ENCODE results near the gene ZC3H6. TPM values are rescaled to one million over a fixed set of nuclear protein-coding genes. Genes with fewer than 3 reads are reported as not detected.
A peak's percentile ranks its signal among the peaks of the same experiment; 100 is the strongest.

ZC3H6 gene
- total and polyA plus RNA-seq, 2 of the 13 experiments (the other 11 are each of a cell fraction or from before 2014, with no cell fraction given), result 0.71 to 0.93 TPM

- TF ChIP-seq ZNF503 (CRISPR knock-in tag; IDR thresholded peaks at IDR 0.05), result 0 out of 2 replicates have a peak, but pooled peaks have one; percentile 50
- TF ChIP-seq SP5 (CRISPR knock-in tag; IDR thresholded peaks at IDR 0.05; ENCODE audit: borderline replicate concordance, low read depth), result peak; percentile 3; the same call in 1 of the 2 replicates
- TF ChIP-seq ZNF343 (CRISPR knock-in tag; IDR thresholded peaks at IDR 0.05), result no peak
- no peak for TF ChIP-seq SMAD1 (CRISPR knock-in tag; IDR thresholded peaks at IDR 0.05; ENCODE audit: borderline replicate concordance, low read depth)
- peak; percentile 71 for TF ChIP-seq KDM6A (CRISPR knock-in tag; IDR thresholded peaks at IDR 0.05; ENCODE audit: low read depth)
- peak; percentile 79 for TF ChIP-seq TBL1XR1 (IDR thresholded peaks at IDR 0.05; ENCODE audit: borderline replicate concordance, low read length, partially characterized antibody)
- no peak for TF ChIP-seq PATZ1 (CRISPR knock-in tag; IDR thresholded peaks at IDR 0.05)
- no peak for TF ChIP-seq ZNF563 (CRISPR knock-in tag; IDR thresholded peaks at IDR 0.05)
- TF ChIP-seq HES4 (CRISPR knock-in tag; IDR thresholded peaks at IDR 0.05; ENCODE audit: borderline replicate concordance), result no peak
- no peak for TF ChIP-seq ZFP90 (CRISPR knock-in tag; IDR thresholded peaks at IDR 0.05; ENCODE audit: borderline replicate concordance)
- no peak for TF ChIP-seq MAFF (IDR thresholded peaks at IDR 0.05; ENCODE audit: low read depth, low read length)
- TF ChIP-seq EZH2 (conservative IDR thresholded peaks at IDR 0.05; ENCODE audit: low read depth, low read length), result no peak
- no peak for TF ChIP-seq THAP8 (CRISPR knock-in tag; IDR thresholded peaks at IDR 0.05; ENCODE audit: borderline replicate concordance)
- no peak for TF ChIP-seq KMT2B (CRISPR knock-in tag; IDR thresholded peaks at IDR 0.05)
- no peak for TF ChIP-seq KAT7 (CRISPR knock-in tag; IDR thresholded peaks at IDR 0.05; ENCODE audit: borderline replicate concordance)
- 0 out of 2 replicates have a peak, but pooled peaks have one; percentile 37 for TF ChIP-seq CEBPG (CRISPR knock-in tag; IDR thresholded peaks at IDR 0.05)
- TF ChIP-seq ZBTB20 (CRISPR knock-in tag; IDR thresholded peaks at IDR 0.05; ENCODE audit: borderline replicate concordance, low read depth), result no peak
- no peak for TF ChIP-seq SIN3A (IDR thresholded peaks at IDR 0.05; ENCODE audit: borderline replicate concordance, low read depth, low read length)
- TF ChIP-seq EP300 (IDR thresholded peaks at IDR 0.05; ENCODE audit: low read depth in 2 of 2, low read length in 2 of 2), result peak in 1 of 2 experiments; percentile 86; a peak in 2 of 4 replicates
- no peak for TF ChIP-seq EP300 (CRISPR knock-in tag; IDR thresholded peaks at IDR 0.05; ENCODE audit: borderline replicate concordance)
- no peak for TF ChIP-seq TCF12 (IDR thresholded peaks at IDR 0.05)
- TF ChIP-seq TCF12 (CRISPR knock-in tag; IDR thresholded peaks at IDR 0.05), result no peak
- TF ChIP-seq ZMYM4 (CRISPR knock-in tag; IDR thresholded peaks at IDR 0.05), result no peak
- TF ChIP-seq SETDB1 (CRISPR knock-in tag; IDR thresholded peaks at IDR 0.05; ENCODE audit: borderline replicate concordance), result no peak
- peak; percentile 13; the same call in 1 of the 2 replicates for TF ChIP-seq RCOR2 (CRISPR knock-in tag; IDR thresholded peaks at IDR 0.05)
- TF ChIP-seq HOXA5 (CRISPR knock-in tag; IDR thresholded peaks at IDR 0.05), result no peak
- peak; percentile 46 for TF ChIP-seq FOXA3 (CRISPR knock-in tag; IDR thresholded peaks at IDR 0.05)
These were observed 42.1 kb downstream of the ZC3H6 start (continued) for GRCh38 chr2:112317303-112318158.
